Right kidney (tissue), 1 donor: ENCODE measurements around the gene MAN1B1.
A peak's percentile ranks its signal among the peaks of the same experiment; 100 is the strongest.

Experiments used
- DNase-seq: peaks from one replicate; pipeline ENCODE4 v3.0.0-alpha.2; 2016

MAN1B1 gene

GRCh38 chr9:137068539-137069507, 18.0 kb upstream of the MAN1B1 start:
- DNase-seq: no peak

DNA sequence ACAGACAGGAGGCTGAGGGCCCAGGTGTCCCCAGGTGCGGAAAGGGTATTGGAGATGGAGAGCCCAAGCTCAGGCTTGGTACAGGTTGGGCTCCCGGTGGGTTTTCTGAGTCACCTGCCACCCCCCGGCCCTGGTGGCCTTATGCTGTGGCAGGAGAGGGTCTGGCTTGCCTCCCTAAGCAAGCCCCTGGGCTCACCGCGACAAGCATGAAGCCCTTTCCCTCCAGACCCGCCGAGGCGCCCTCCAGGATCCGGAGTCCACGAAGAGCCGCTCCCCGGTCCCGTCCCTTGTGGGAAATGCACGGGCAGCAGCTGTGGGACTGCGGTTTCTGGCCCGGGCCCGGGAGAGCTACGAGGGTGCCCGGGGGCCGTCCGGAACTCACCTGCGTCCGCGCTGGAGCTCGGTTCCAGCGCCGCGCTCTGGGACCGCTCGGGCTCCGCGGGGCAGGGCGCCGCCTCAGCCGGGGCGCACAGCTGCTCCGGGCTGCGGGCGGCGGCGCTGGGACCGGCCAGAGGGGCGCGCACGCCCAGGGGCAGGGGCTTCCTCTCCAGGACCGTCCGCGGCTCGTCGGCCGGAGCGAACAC, 17.2 kb upstream of the MAN1B1 start:
- DNase-seq: peak; percentile 53

DNA sequence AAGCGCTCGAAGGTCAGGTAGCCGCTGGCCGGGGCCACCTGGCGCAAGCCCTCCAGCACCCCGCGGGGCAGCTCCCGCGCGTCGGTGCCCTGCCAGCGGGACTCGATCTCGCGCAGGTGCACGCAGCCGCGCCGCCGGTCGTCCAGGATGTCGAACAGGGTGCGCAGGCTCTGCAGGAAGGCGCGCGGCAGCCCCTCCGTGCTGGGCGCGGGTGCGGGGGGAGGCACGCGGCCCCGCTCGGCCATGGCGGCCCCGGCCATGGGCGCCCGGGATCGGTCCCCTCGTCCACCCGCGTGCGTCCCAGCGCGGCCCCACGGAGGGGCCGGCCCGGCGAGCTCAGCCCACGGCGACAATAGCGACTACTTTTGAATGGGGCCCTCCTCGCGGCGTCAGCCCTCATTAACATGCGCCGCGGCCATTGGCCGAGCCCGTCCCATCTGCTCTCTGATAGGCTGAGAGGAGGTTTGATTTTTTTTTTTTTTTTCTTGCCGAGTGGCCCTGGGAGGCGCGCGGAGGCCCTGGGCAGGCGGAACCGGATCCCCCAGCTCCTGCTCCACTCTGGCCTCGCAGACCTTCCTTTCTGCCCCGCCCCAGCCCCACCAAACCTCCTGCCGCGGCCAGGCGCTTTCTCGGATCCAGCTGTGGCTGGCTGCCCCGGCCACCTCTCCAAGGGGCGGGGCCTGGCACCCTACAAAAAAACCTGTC, 16.4 kb upstream of the MAN1B1 start, which contains the start of gene SAPCD2:
SAPCD2 (minus strand) TSS at position 357 of the 705 bp plus-strand sequence; CDS start at position 260, 97 bp downstream.
- DNase-seq: peak; percentile 83

DNA sequence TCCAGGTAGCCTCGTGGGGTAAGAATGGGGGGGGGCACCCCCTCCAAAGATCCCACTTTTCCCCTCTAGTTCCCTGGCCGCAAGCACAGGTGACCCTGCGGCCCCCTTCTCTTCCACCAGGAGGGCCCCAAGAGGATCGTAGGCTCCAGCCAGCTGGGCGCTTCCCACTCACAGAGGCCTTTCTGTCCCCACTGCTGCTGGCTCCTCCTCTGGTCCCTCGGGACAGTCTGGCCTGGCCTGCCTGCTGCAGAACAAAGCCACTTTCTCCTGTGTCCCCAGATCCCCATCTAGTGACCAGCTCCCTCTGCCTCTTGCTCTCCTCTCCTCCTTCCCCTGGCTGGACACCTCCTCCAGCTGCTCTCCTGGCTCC, 15.9 kb upstream of the MAN1B1 start:
- no peak for DNase-seq

DNA sequence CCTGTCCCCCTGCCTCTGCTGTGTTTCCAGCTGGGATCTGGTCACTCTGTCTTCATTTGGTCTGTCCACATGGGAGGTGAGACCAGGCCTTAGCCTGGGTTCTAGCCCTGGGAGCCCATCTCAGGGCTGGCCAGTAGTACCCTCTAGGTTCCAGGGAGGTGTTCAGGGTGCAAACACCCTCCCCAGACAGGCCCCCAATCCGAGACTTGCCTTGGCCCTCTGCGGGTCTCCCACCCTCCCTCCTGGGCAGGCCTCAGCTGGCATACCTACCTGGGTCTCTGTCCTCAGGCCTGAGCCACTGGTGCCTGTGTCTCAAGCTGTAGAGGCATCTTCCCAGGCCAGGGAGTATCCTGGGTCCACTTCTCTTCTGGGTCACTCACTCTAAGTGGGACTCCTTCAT, 15.5 kb upstream of the MAN1B1 start:
- no peak for DNase-seq

DNA sequence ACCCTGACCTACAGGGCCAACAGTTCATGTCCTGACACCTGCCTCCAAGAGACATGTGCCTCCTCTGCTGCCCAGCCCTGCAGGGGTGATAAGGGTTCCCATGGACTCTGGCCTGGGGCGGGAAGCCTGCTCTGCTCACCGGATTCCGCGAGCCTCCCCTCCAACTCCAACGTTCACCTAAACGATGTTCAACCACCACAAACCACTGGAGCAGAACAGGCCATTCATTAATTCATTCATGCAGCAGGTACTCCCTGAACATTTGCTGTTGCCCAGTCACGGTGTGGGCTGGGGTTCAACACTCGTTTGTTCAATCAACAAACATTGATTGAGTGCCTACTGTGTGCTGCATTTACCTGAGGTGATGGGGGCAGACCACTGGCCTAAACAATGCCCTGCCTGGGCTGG, 12.8 kb upstream of the MAN1B1 start:
- no peak for DNase-seq

DNA sequence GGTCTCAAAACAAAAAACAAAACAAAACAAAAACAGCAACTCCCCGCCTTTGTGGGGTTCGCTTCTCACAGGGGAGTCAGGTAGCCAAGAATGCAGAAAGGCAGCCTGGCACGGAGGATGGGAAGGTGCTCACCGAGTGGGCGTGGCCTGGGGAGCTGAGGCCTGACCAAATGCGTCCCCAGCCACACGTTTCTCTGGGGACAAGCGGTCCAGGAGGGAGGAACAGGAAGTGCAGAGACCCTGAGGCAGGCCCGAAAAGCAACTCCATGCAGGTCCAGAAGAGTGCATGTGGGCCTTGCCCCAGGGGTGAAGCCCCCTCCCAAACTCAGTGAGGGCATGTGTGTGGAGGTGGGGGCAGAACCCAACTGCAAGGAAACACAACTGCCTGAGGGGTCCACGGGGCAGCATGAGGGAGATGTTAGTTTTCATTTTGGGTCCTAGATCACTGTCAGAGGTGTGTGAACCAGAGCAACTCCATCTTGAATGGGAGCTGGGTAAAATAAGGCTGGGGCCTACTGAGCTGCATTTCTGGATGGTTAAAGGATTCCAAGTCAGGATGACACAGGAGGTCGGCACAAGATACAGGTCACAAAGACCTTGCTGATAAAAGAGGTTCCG, 12.0 kb upstream of the MAN1B1 start:
- DNase-seq: no peak

DNA sequence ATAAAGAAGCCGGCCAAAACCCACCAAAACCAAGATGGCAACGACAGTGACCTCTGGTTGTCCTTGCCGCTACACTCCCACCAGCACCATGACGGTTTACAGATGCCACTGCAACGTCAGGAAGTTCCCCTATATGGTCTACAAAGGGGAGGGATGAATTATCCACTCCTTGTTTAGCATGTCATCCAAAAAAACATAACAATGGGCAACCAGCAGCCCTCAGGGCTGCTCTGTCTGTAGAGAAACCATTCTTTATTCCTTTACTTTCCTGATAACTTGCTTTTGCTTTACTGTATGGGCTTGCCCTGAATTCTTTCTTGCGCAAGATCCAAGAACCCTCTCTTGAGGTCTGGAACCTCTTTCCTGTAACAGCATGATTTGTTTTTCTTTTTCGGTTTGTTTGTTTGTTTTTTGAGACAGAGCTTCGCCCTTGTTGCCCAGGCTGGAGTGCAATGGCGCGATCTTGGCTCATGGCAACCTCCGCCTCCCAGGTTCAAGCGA, 11.5 kb upstream of the MAN1B1 start:
- DNase-seq: no peak

DNA sequence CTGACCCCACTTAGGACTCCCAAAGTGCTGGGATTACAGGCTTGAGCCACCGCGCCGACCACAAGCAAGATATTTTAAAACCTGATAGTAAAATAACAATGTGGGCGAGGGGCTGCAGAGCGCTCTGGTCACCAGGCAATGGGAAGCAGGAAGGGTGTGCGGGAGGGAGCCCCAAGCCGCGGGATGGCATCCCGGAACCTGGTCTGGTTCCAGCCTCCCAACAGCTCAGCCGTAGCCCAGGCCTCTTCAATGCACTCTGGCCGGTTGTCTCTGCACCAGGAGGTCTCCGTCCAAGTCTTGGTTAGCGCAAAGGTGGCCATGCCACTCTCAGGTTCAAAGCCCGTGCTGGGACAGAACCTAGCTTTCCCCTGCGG, 10.2 kb upstream of the MAN1B1 start:
- DNase-seq: no peak

- no peak for DNase-seq
Measured at GRCh38 chr9:137077010-137077747, 9.6 kb upstream of the MAN1B1 start, which contains the start of gene UAP1L1. UAP1L1 (plus strand) TSS chr9:137077517; CDS start chr9:137077533, 16 bp downstream.

GRCh38 chr9:137077758-137078693, 8.8 kb upstream of the MAN1B1 start:
- peak; percentile 49 for DNase-seq

GRCh38 chr9:137078701-137079400, 7.9 kb upstream of the MAN1B1 start:
- DNase-seq: peak; percentile 49

- DNase-seq: peak; percentile 32
Measured at GRCh38 chr9:137079401-137079787, 7.4 kb upstream of the MAN1B1 start.

DNA sequence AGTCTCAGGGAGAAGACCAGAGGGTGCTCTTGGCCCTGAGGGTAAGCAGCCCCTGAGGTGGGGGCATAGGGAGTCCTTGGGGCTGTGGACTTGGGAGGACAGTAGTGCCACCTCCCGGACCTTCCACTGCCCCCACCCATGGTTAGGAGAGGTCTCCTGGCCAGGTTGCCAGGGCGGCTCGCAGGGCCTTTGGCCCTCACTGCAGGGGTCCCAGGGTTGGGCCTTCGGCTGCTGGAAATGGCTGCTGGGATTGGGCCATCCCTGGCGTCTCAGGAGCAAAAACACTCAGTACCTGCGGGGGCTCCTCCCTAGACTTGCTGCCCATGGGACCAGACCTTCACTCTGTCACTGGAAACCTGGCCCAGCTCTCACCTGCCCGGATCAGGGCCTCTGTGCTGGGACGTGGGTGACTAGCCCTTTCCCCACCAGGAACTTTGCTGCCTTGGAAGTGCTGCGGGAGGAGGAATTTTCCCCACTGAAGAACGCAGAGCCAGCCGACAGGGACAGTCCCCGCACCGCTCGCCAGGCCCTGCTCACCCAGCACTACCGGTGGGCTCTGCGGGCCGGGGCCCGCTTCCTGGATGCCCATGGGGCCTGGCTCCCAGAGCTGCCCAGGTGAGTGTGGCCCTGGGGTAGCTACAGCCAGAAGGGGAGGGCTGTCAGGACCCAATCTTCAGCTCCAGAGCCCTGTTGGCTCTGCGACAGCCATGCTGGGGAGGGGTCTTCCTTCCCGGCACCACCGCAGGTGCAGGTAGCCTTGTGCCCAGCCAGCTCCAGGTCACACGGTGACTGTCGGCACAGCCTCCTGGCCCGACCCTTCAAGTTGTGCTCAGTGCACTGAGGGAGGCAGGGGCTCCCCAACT, 6.3 kb upstream of the MAN1B1 start:
- DNase-seq: no peak

DNA sequence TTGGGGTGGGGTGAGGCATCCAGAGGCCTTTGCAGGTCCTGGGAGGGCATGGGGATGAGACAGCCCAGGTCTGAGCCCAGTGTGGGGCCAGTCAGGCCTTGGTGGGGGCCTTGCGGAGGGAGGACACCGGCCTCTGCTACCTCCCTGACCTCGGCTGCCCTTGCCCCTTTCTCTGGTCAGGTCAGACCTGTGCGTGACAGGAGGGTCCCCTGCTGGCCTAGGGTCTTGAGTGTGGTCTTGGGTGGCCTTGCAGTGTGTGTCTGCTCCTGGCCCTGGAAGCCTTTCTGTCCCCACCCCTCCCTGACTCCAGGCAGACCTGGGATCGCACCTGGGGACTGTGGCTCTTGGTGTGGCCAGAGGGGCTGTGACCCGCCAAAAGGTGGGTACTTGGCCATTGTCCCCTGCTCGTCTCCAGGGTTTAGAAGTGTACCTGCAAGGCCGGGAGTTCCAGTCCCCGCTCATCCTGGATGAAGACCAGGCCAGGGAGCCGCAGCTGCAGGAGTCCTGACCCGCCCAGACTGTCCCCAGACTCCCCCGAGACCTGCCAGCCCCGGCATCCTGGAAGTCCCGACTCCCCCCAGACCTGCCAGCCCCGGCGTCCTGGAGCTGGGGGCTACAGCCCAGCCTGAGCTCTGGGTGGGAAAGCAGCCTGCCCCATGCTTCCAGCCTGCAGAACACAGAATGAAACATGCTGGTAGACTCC, 4.4 kb upstream of the MAN1B1 start:
- DNase-seq: no peak

DNA sequence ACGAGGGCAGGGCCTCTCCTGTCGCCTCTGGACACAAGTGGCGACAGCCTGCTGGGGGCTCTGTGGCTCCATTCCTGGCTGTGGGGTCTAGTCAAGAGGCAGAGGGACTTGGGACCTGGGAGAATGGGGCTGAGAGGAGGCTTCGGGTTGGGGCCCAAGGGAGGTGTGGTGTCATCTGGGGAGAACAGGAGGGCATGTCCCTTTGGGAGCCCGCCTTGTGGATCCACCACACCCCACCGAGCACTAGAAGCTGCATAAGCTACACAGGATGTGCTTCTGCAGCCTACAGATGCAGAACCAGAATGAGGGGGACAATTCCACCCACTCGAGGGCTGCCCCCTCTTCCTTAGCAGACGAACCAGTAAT, 3.9 kb upstream of the MAN1B1 start:
- no peak for DNase-seq

- DNase-seq: no peak
Measured at GRCh38 chr9:137083394-137084004, 3.3 kb upstream of the MAN1B1 start.

DNA sequence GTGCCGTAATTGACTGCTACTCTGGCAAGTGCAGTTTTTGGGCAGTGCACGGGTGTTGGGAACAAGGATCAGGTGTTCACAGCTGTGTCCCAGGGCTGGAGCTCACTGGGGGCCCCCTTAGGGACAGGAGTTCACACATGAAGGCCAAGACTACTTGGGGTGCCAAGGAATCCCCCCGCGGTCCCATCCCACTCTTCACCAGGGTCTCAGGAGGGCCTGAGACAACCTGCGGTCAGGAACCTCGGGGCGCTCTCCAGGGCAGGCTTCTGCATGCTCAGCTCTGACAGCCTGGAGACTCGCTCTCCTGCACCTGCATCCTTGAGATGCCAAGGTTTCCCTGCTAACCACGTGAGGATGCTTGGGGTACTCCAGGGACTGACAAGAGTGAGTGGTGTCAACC, 2.3 kb upstream of the MAN1B1 start:
- no peak for DNase-seq
